ENCODE data around the gene PDCD11.

- TF ChIP-seq EP300 (IDR thresholded peaks at IDR 0.05) = no peak
- TF ChIP-seq POLR2AphosphoS5 (IDR thresholded peaks at IDR 0.05) = peak in 2 of 3 donors; percentile 19 to 35
- TF ChIP-seq CTCF (IDR thresholded peaks at IDR 0.05) = no peak
These were observed 54.8 kb downstream of the PDCD11 start for GRCh38 chr10:103451091-103451813.

All from stomach (tissue), 4 donors.